GM21528 (cell line): ENCODE data around the gene SLC12A5.
A peak's percentile ranks its signal among the peaks of the same experiment; 100 is the strongest.

Source experiments
- ATAC-seq: cut with Tn5 transposase; IDR thresholded peaks from one replicate; pipeline ENCODE4 v1.9.1; 2021; ENCODE audit warnings: mild to moderate bottlenecking, moderate library complexity; ENCODE audit not compliant: unreplicated experiment, low FRiP score

Gene SLC12A5

DNA sequence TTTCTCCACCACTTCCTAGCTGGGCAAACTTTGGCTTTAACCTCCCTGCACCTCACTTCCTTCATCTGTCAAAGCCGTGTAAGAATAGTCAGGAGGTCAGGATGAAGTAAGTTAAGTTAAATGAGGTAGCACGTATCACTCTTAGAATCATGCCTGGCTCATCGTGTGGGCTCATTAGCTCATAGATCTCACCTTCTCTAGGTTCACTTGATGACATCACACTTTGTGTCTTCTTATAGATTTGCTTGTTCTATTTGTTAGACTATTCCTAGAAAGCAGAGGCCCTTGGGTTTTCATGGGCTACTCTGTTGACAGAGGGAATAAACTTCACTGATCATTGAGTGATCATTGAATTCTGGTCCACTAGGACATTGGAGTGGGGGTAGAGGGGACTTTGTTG is 72.9 kb downstream of the SLC12A5 start:
- ATAC-seq: no peak

DNA sequence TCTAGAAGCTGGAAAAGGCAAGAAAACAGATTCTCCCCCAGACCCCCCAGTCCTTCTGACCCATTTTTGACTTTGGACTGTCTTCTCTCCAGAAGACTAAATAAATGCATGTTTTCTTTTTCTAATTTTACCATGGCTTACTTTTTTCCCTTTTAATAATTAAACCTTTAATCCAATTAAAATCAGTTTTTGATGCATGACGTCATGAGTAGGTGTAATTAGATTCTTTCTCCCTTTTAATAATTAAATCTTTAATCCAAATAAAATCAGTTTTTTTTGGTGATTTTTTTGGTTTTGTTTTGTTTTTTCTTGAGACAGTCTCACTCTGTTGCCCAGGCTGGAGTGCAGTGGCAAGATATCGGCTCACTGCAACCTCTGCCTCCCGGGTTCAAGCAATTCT is 73.9 kb downstream of the SLC12A5 start:
- no peak for ATAC-seq

DNA sequence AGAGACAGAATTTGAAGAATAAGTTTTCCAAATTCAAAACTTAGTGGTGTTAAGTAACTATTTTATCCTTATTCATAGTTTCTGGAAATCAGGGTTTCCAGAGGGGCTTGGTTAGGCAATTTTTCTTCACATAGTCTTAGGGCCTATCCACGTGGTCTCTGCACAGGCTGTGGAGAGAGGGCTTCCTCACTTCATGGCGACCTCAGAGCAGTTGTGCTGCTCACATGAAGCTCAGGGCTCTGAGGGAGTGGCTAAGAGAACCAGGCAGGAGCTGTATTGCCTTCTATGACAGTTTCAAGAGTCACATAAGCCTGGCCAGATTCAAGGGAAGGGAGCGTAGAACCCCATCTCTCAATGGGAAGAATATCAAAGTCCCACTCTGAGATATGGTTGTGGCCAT is 75.2 kb downstream of the SLC12A5 start:
- no peak for ATAC-seq

DNA sequence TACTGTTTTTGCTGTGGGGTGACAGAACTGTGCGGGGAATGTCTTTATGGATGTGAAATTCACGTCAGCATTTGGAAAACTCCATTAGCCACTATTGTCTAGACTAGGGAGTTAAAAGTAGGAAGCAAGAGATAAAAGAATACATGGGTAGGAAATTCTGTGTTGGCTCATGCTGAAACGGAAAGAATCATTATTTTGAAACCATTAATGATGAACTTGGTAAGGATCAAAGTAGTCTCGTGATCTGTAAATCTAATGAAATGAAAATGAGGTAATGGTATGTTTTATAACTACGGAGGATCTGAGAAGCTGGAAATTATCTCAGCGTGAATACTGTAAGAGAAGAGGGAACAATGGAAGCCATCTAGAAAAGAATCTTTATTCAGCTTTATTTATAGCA is 78.0 kb downstream of the SLC12A5 start:
- no peak for ATAC-seq

- ATAC-seq: peak; percentile 76
Observed at GRCh38 chr20:46108435-46108841, 79.4 kb downstream of the SLC12A5 start.

- no peak for ATAC-seq
Observed at GRCh38 chr20:46108976-46109375, 80.0 kb downstream of the SLC12A5 start.
